Measurements from ENCODE around the gene KRTAP10-4.

The KRTAP10-4 gene

DNA sequence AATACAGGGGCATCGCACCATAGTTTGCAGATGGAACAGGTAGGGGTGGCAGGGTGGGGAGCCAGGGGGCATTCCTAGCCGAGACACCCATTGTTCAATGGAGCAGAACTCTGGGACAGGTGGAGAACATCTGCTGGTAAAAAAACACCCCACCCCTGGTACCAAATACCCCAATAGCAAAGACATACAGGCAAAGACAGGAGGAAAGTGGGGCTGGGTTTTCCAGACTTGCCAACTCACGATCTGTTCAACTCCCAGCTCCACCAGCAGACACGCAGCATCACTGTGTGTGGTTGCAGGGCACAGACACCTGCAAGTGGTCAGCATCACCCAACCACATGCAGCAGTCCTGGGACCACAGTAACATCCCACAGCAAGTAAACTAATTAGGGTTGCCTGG is 38.0 kb downstream of the KRTAP10-4 start:
- TF ChIP-seq, protein P1, sequence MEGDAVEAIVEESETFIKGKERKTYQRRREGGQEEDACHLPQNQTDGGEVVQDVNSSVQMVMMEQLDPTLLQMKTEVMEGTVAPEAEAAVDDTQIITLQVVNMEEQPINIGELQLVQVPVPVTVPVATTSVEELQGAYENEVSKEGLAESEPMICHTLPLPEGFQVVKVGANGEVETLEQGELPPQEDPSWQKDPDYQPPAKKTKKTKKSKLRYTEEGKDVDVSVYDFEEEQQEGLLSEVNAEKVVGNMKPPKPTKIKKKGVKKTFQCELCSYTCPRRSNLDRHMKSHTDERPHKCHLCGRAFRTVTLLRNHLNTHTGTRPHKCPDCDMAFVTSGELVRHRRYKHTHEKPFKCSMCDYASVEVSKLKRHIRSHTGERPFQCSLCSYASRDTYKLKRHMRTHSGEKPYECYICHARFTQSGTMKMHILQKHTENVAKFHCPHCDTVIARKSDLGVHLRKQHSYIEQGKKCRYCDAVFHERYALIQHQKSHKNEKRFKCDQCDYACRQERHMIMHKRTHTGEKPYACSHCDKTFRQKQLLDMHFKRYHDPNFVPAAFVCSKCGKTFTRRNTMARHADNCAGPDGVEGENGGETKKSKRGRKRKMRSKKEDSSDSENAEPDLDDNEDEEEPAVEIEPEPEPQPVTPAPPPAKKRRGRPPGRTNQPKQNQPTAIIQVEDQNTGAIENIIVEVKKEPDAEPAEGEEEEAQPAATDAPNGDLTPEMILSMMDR (IDR thresholded peaks at IDR 0.05) = no peak

DNA sequence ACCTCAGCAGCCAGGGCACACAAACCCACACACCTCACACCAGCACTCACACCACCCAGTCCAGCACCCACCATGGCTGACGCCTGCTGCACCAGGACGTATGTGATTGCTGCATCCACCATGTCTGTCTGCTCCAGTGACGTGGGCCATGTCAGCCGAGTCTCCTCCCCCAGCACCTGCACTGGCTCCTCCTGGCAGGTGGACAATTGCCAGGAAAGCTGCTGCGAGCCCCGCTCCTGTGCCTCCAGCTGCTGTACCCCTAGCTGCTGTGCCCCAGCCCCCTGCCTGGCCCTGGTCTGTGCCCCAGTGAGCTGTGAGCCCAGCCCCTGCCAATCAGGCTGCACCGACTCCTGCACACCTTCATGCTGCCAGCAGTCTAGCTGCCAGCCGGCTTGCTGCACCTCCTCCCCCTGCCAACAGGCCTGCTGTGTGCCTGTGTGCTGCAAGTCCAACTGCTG is 38.5 kb downstream of the KRTAP10-4 start, which contains the start of gene KRTAP10-8:
TSS of gene KRTAP10-8 (plus strand) at position 51 of the 458 bp plus-strand sequence. CDS start at position 73, 22 bp downstream.
- TF ChIP-seq, protein P1 (IDR thresholded peaks at IDR 0.05) = no peak

DNA sequence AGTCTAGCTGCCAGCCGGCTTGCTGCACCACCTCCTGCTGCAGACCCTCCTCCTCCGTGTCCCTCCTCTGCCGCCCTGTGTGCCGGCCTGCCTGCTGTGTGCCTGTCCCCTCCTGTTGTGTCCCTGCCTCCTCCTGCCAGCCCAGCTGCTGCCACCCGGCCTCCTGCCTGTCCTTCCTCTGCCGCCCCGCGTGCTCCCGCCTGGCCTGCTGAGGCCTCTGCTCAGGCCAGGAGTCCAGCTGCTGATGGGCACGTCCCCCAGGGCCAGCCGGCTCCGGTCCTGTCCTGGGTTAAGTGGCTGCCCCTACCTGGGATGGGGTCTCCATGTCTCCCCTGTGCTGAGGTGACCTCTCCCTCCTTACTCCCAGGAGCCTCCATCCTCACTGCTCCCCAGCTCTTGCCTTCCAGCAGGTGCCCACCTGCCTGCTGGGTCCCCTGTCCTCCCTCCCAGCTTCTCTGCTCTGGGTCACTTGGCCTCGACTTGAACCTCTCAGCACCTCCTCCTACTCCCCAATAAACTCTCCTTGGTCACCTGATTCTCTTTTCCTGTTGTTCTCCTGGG is 39.2 kb downstream of the KRTAP10-4 start:
- TF ChIP-seq, protein P1 (IDR thresholded peaks at IDR 0.05) = no peak

DNA sequence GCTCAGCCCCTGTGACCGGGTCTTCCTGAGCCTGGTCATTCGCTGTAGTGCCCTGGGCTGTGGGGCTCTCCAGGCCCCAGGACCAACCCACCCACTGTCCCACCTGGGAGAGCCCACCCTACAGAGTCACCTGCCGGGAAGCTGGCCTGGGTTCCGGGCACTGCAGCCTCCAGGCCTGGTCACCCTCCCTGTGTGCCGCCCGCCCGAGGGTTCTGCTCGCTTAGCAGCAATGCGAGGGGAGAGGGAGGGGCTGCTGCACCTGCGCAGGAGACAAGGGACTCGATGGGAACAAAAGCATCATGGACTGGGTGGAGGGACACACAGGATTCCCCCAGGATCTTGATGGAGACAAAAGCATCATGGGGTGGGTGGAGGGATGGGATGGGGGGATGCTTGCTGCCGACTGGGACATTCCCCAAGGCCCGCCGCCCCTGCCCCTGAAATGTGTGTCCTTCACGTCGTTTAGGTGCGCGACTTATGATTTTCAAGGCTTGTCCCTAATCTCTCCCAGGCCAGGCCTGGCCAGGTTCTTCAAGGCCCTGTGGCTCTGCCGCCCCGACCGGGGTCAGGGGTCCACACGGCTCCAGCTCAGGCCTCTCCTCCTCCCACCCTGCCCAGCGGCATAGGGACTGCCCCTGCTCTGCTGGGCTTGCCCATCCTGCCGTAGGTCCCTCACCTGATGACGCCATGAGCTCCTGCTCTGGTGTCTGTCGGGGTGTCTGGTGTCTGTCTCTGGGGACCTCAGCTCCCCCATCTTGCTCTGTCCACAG is 40.0 kb downstream of the KRTAP10-4 start:
- TF ChIP-seq, protein P1 (IDR thresholded peaks at IDR 0.05) = no peak

DNA sequence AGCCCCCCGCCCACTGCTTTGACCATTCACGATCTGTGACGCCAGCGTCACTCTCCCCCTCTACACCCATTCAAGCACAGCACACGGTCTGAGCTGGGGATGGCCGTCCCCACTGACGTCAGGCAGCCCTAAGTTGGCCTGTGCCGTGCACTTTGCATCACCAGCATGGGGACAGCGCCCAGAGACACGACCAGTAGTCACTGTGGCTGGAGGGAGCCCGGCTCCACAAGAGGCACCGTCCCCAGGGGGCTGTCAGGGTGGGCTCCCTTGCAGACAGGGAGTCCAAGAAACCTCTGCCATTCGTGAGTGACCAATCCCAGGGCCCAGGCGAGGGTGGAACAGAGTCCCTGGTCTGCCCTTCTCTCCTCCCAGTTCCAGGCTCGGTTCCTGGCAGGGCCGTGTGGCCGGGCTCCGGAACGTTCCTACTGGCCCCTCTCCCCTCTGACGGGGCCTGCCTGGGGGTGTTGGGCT is 40.7 kb downstream of the KRTAP10-4 start:
- TF ChIP-seq, protein P1 (IDR thresholded peaks at IDR 0.05) = no peak

DNA sequence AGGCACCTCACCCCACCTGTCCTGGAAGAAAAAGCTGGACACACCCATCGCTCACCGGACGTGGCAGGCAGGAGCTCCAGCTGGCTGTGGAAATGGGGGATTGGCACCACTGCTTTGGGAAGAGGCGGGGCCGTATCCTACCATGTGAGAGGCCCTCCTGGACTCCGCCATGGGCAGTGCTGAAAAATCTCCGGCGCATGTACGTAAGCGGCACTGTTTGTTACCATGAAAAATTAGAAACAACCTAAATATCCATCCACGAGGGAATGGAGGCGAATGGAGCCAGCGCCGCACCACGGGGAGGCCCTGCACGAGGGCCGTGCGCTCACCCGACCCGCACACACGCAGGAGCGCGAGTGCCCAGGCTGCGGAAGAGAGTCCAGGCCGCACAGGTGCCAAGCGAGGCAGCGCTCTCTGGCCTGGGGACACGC is 41.4 kb downstream of the KRTAP10-4 start:
- TF ChIP-seq, protein P1 (IDR thresholded peaks at IDR 0.05) = no peak

DNA sequence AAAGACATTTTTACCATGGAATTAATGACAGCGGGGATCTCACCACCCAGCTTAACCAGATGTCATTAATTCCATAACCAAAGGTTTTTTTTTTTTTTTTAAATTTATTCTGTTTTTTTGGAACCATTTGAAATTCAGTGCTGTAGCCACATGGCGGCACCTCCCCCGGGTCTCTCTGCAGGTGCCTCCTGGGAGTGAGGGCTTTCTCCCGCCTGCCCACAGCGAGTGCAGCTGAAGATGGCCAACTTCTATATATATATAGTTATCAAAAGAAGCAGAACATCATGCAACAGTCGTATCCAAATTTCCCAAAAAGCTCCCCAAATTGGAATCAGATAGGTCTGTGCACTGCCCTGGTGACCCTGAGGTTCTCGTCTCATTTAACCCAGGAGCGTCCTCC is 41.9 kb downstream of the KRTAP10-4 start:
- TF ChIP-seq, protein P1 (IDR thresholded peaks at IDR 0.05) = no peak

Data from LNCAP (cell line).